Measurements from ENCODE around the gene KMT5B.

The KMT5B gene

DNA sequence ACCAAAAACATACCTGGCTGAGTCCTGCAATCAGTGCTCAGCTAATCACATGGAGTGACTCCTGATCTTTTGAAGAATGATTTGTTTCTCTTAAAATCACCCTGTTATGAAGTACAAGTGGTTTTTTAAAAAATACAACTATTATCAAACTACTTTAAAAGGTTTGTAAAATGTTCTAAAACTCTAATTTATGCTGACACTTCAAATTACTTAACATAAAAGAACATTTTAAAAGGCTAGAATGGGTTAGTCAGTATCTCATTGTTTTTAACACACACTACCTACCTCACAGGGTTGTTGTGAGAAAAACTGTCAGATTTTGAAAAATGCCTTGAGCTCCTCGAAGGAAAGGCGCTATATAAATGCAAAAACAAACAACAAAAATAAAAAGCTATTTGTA lies 33.2 kb downstream of the KMT5B start:
- DNase-seq (ENCODE audit: low spot score), result no peak

GRCh38 chr11:68177877-68178276 lies 35.2 kb downstream of the KMT5B start:
- no peak for DNase-seq (ENCODE audit: low spot score)

- DNase-seq (ENCODE audit: low spot score), result no peak
These were observed 39.2 kb downstream of the KMT5B start for GRCh38 chr11:68173926-68174325.

- no peak for DNase-seq (ENCODE audit: low spot score)
These were observed 43.7 kb downstream of the KMT5B start for GRCh38 chr11:68169442-68169841.

GRCh38 chr11:68168694-68169093 lies 44.4 kb downstream of the KMT5B start:
- DNase-seq (ENCODE audit: low spot score), result no peak

DNA sequence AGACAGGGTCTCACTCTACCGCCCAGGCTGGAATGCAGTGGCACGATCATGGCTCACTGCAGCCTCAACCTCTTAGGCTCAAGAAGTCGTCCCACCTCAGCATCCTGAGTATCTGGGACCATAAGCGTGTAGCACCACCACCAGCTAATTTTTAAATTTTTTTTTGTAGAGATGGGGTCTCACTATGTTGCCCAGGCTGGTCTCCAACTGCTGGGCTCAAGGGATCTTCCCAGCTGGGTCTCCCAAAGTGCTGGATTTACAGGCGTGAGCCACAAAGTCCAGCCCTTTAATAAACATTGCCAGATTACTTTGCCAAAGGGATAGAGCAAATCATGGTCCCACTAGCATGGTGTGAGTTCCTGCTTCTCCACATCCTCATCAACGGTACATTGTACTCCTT lies 45.6 kb downstream of the KMT5B start:
- DNase-seq (ENCODE audit: low spot score), result no peak

GRCh38 chr11:68166969-68167368 lies 46.1 kb downstream of the KMT5B start:
- no peak for DNase-seq (ENCODE audit: low spot score)

DNA sequence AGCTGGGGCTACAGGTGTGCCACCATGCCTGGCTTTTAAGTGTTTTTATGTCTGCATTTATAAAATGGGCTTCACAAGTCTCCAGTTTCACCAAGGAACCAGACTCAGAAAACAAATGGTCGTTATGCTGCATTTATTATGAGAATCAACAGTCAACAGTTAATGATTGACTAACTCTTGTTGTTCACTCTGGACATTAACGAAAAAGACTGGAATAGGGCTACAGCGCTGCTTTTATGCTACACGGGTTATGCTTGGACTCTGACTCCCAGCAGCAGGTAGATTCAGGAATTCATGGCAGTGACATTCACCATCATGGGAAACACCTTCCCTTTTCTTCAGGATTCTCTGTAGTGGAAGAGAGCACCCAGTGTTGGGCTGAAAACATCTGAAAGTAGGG lies 47.5 kb downstream of the KMT5B start:
- no peak for DNase-seq (ENCODE audit: low spot score)

DNA sequence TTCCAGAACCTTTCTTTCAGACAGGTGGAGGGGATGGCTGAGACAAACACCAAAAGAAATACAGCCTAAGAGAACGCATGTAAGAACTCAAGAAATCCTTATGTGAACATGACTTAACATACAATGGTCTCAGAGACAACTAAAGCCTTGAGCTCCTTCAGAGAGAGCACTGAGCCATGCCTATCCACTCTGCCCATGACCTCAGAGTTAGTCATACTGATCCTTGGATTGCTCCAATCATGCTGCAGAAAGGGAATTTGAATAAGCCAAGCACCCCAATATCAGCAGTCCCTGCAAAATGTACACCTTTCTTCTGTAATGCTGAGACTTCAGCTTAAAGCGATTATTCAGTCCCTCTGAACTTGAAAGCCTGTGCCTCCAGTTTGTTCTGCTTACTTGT lies 48.7 kb downstream of the KMT5B start:
- DNase-seq (ENCODE audit: low spot score), result no peak

DNA sequence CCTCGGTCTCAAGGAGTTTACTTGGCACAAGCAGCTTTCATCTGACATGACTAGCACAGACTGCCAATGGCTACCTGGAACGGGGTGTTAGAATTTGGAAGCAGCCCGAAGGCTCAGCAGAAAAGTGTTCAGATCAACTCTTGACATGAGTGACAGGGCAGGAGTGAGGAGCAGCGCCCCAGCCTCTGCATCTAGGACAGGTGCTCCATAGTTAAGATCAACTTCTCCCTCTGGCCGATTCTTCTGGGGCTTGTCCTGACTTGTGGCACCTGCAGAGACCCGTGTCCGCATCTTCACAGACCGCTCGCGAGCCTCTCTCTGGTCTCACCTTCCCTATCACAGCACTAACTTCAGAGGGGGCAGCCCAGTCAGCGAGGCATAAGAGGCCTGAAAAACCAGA lies 49.4 kb downstream of the KMT5B start:
- no peak for DNase-seq (ENCODE audit: low spot score)

- DNase-seq (ENCODE audit: low spot score), result no peak
These were observed 52.9 kb downstream of the KMT5B start for GRCh38 chr11:68160100-68160695.

DNA sequence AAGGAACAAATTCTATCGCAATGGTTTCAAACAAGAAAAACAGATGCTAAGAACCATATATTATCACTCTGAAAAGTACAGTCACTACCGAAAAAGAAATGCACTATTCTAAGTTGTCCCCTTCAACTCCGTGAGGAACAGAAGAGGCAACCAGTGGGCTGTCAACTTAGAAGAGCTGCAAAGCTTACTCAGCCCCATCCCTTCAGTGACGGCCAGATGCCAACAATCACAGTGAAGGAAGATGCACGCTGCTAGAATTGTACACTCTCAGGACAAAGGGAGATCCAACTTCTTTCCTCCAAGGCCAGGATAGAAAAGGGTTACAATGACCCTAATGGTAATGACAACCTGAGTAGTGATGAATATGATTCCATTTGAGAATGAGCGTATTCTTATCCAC lies 53.4 kb downstream of the KMT5B start:
- no peak for DNase-seq (ENCODE audit: low spot score)

DNA sequence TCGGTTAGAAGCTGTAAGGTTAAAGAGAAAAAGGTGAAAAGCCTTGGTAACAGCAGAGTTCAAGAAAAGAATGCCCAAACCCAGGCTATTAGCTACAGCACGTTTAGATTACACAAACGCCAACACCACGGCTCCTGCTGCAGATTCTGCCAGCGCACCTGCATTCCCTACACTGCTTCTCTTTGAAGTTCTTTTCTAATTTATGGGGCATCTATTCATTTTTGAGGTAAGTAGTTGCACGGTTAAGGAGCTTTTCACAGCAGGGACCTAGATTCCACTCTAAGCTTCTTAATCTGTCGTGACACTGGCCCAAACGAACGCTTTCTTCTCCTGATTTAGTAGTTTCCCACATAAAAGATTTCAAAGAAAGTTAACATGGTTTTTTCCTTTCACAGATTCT lies 53.9 kb downstream of the KMT5B start:
- DNase-seq (ENCODE audit: low spot score), result no peak

- no peak for DNase-seq (ENCODE audit: low spot score)
These were observed 54.5 kb downstream of the KMT5B start for GRCh38 chr11:68158580-68158979.

- no peak for DNase-seq (ENCODE audit: low spot score)
These were observed 59.4 kb downstream of the KMT5B start for GRCh38 chr11:68153742-68154141.

GRCh38 chr11:68150037-68150436 lies 63.1 kb downstream of the KMT5B start:
- DNase-seq (ENCODE audit: low spot score), result no peak

DNA sequence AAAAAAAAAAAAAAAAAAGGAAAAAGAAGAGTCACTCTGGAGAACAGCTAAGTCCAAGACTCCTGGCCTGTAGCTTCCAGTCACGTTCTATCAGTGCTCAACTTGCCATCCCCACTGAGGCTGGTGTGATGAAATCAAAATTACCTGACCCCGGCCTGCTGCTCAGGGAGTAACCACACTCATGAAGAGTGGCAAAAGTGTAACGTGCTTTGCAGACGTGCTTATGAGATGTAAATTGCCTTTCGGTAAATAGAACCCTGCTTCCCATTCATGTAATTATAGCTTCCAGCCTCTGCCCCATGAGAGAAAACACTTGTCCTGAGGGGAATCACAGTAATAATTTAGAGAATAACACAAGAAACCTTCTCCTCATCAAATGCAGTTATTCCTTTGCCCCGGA lies 63.7 kb downstream of the KMT5B start:
- no peak for DNase-seq (ENCODE audit: low spot score)

DNA sequence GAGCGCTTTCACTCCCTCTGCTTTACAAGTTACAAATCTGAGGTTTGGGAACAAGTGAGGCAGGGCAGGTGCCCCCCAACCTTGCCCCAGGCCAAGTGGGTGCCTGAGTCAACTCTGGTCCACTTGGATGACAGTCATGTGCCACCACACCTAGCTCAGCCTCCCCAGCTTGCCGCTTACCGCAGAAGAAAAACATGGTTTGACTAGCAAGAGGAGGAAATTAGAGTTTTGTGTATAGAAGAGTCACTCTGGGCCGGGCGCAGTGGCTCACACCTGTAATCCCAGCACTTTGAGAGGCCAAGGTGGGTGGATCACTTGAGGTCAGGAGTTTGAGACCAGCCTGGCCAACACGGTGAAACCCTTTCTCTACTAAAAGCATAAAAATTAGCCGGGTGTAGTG lies 64.2 kb downstream of the KMT5B start:
- no peak for DNase-seq (ENCODE audit: low spot score)

DNA sequence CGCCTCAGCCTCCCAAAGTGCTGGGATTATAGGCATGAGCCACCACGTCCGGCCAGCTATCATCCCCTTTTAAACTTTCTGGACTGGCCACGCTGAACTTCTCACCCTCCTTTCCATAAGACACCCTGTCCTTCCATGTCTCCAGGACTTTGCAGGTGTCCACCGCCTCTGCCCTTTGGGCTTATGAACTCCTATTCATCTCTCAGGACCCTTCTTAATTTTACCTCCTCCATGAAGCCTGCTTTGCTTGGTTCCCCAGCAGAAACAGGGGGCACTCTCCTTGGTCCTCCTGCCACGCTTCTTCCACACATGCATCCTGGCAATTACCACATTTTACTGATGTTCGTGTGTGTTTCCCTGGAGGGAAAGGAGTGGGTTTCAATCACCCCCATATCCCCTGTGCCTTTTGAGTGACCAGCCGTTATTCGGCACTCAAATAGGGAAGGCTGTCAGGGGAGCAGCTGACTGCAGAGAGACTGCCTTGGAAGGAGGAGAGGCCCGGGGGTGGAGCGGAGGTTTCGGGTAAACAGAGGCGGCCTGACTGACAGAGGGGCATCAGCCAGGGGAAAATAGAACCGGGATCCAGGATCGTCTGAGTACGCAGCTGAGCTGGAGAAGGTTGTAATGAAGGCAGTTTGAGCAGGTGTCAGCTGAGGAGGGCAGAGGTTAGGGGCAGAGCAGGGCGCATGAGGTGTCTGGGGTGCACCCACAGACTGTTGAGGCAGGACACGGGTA lies 64.9 kb downstream of the KMT5B start:
- DNase-seq (ENCODE audit: low spot score), result no peak

DNA sequence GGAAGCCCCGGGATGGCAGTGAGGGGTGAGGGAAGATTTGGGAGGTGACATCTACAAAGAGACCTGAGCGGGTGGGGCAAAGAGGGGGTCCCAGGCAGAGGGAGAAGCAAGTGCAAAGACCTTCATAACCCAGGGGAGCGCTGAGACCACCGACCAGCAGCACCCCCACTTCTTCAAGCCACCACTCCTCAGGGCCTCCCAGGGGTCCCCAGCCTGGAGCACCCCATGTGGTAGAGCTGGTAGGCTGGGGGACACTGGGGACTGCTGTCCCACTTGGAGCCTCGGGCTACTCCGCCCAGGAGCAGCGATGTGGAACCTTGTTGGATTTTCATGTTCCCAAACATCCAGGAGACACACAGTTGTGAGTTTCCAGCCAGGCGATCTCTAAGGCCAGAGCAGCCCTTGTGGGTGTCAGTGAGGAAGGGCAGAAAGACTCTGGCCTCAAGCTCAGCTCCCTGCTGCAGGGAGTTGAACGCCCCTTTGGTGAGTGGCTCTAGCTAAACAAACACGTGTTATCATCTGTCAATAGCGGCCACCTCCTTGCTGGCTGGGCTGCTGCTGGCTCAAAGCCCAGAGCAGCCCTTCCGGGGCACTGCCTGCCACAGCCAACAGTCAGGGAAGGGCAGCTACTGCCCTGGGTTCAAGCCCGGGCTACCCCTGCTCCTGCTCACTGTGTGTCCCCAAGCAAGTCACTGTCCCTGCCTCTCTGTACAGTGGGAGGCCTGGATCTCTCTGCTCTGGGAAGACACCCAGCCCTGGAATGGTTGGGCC lies 66.2 kb downstream of the KMT5B start:
- no peak for DNase-seq (ENCODE audit: low spot score)

DNA sequence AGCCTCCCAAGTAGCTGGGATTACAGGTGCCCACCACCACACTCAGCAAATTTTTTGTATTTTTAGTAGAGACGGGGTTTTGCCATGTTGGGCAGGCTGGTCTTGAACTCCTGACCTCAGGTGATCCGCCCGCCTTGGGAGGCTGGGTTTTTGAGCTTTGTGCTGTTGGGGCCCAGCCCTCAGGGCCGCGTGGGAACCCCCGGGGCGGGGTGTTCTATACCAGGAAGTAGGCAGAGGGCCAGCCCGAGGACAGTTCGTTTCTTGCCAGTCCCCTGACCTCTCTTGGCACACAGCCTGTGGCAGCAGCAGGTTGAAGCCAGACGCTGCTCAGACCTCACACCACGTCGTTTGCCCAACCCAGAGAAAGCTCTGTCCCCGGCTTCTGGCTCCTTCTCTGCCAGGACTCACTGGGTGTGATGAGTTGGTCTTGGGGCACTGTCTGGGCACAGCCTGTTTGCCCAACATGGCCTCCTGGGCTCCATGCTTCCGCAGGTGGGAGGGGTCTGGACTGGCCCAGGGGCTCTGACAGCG lies 67.0 kb downstream of the KMT5B start:
- DNase-seq (ENCODE audit: low spot score), result no peak

GRCh38 chr11:68145120-68145866 lies 67.8 kb downstream of the KMT5B start:
- DNase-seq (ENCODE audit: low spot score), result no peak
